DMS114 treated with DMSO at 0.1 percent for 48 hours (cell line): ENCODE data around the gene IL9.

Source experiments
- DNase-seq: peaks from one replicate; lab custom pipeline; 2025; ENCODE audit not compliant: unreplicated experiment; lab: John Stamatoyannopoulos, UW

IL9 gene

DNA sequence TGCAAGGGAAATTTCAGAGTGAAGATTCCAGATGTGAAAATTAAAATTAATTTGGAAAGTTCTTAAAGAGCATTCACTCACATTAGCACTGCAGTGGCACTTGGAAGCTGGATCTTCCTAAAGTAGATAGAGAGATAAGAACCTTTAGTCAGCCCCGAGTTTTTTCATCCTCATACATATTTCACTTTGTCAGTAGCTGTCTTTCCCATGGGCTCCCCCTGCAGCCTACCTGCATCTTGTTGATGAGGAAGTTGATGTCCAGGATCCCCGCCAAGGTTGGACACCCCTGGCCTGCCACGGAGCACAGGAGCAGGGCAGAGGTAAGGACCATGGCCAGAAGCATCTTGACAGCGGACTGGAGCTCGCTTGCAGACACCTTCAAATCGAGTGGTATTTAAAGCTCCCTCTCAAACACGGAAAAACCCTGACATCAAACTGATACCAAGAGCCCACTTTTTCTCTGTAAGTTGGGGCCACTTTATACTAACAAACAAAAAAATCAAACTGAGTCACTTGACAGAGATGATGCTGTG, at the start of gene IL9:
Gene IL9, minus strand, starts transcription at position 368 of the 533 bp plus-strand sequence. Its CDS starts 25 bp downstream, at position 343.
- DNase-seq: no peak

DNA sequence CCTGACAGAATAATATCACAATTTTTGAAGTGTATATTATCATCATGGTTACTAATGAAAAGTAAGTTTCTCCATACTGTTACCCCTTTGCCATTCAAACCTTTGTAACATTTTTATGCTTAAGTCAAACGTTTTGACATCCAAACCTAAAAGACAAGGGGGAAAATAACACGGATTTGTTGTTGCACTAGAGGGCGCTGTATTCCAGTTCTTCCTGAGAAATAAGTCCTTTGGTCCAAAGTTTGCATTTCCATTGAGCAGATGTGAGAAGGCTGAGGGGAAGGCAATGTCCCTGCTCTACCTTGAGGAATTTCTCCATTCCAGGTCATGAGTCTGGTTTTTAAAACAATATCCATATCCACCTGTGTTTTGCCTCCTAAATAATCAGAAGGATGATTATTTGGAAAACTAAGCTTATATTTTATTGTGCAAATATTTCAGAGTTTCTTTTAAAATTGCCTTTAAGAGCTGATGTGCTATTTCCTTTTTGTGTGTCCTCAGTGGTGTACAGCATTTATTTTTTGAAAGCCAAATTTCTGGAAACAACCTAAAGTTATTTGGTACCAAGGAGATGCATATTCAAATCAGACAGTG, 49.4 kb upstream of the IL9 start:
- DNase-seq: peak; percentile 76

DNA sequence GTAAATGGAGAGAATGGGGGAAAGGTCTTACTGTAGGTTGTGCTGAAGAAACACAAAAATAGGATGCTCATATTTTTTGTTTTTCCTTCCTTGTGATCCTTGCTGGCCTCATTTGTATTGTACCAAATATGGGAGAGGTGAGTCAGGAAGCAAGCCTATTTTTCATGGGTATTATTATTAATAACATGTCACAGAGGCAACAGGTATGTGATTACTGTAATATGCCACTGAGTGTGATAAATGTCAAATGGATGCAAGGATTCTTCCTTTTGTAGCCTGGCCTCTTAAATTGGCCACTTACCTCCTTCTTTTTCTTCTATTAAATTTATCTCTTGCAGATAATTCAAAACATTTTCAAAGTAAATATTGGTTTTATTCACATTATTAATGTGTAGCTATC, 48.9 kb upstream of the IL9 start:
- DNase-seq: no peak

DNA sequence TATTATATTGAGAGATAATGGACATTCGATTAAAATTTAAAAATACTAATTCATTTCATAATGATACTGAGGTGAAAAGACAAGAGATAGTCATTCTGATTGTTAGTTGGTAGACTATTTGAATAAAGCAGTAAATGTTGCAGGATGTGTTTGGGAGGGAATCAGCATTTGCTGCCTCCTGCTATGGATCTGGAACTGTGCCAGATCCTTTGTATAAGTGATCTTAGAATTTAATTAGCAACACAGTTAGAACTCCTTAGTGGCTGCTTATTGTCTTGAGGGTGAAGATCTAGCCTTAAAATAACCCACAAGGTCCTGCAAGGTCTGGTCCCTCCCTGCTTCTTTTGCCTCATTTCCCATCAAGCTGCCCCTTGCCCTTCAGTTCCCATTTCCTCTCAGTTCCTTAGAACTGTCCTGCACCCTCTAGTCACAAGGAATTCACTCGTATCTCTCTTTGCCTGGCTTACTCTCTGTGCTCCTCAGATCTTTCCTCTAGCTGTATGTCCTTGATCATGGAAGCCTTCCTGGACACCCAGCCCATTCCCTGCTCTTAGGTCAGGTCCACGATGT, 46.6 kb upstream of the IL9 start:
- no peak for DNase-seq

DNA sequence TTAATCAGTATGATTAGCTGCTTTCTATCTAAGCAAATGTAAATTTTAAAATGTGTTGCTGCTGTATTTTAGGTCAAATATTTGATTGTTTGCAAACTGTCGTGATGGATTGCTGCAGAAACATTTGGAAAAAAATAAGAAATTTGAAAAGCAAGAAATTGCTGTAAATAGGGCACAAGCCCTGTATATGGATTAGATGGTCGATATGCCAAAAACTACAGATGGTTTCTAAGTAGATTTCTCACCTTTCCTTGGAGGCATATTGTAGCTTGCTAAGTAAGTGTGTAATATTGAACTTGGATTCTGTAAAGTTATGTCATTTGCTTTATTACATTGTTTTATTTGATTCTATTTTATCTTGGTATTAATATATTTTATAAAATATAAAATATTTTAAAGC, 46.1 kb upstream of the IL9 start:
- no peak for DNase-seq

DNA sequence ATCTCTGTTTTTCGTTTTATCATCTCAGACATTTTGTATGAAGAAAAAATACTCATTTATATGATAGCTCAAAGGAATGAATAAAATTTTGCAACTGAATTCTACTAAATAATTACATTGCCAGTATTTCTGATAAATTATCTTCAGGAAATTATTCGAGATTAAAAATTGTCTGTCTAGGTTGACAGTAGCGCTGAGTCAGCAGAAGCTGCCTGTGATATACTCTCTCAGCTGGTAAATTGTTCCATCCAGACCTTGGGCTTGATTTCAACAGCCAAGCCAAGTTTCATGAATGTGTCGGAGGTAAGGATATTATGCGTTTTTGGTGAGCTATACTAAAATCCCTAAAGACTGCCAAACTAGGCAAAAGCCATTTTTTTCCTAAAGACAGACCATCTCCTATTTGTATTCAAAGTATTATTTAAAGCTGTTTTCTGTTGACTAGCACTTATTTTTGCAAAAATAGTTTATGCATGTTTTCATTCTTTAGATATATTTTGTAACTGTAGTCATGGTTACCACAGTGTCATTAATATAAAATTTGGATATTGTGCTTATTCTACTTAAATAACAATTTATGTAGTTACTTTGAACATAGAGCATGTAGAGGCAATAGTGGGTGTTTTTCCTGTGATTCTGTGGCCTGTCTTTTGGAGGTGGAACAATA, 41.7 kb upstream of the IL9 start:
- no peak for DNase-seq

DNA sequence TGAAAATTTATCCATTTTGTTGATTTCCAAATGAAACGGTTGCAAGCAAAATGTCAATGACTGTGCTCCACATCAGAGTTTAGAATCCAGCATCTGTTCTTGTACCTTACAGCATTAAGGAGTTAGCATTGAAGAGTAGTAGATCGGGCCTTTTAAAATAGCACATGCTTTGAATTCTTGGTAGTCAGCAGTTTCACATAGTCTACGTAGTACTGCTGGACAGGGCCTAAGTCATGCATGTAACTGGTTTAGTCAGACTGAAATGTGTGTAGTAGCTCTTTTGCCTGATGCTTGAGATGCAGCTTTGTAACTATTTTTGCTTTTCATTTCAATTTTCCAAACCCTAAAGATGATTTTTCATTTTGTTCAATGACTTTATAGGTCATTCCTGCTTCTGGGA, 39.3 kb upstream of the IL9 start:
- no peak for DNase-seq

DNA sequence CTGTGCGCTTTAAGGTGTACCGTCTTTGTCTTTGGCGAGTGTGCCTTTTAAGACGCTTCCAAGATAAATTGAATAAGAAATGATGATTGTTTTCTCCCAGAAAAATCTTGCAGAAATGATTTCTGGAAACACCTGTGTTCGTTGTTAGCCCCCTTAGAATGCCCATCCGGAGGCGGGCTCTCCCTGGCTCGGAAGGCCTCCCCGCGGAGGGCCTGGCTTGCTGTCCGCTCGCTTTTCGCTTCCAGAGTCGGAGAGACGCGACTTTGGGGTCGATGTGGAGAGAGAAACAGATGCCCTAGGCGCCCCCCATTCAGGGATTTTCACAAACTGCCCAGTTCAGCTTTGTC, 35.3 kb upstream of the IL9 start:
- no peak for DNase-seq

DNA sequence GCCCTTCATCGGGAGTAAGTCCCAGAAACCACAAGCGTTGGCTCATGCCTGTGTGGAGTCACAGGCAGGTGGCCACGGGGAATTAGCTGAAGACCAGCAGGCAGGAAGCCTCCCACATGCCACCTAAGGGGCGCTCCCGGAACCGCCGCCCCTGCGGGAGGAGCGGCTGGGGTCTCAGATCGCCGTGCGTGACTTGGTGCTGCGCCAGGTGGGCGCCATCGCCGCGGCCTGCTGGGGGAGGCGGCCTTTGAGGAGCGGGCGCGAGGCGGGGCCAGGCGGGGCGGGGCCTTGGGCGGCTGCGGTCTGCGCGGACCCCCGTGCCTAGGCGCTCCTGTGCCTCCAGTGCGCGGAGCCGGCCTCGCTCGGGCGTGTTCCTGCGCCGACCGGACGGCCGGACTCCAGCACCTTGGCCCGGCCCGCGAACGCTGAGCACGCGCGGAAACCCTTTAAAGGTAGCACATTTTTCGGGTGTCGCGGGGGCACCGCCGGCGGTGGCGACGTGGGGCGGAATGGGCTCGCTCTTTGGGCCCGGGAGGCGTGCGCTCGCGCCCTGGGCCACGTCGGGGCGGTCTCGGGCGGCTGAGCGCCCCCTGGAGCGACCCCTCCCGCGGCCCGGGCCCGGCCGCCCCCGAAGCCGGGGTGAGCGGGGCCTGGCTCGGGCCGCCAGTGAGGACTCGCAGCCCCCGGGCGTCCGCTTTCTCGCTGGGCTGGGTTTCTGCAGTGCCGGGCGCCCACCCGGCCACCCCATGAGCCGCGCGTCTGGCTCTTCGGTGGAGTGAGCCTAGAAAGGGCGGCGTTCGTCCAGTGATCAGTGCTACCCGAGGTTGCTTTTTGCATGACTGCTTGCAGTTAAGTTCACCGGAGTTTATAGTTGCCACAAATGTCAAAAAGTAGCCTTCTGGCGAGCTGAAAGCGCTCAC, 34.6 kb upstream of the IL9 start:
- no peak for DNase-seq

DNA sequence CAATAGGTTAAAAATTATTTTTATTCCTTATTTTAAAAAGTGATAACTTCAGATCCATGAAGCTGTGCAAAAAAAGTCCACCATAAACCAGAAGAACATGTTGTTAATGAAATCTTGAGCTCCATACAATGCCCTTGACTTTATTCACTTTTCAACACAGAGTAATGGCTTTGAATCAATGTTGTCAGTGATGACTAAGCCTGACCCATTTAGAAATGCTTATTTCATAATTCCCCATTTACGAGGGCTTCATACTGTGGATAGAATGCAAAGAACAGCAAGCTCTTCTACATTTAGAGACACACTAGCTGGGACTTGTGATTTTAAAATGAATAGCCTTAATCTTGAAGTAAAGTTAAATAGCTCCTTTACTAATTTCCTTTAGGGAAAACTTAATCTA, 25.7 kb upstream of the IL9 start:
- DNase-seq: no peak

DNA sequence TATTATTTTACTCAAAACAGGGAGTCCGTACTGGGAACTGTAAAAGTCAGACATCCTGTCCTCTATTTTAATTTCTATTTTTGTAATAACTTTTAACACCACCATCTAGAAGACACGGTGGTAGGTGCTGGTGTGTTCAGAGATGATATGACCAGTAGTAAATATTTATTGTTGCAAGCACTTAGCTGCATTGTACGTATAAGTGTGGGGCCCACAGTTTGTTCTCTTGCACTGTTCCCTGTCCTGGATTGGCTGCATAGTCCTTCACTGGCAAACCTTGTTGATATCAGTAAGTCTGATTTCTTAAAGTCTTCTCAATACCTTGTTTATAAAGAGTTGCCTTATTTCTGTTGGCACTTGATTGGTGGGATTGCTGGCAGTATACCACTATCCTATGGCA, 24.6 kb upstream of the IL9 start:
- no peak for DNase-seq

DNA sequence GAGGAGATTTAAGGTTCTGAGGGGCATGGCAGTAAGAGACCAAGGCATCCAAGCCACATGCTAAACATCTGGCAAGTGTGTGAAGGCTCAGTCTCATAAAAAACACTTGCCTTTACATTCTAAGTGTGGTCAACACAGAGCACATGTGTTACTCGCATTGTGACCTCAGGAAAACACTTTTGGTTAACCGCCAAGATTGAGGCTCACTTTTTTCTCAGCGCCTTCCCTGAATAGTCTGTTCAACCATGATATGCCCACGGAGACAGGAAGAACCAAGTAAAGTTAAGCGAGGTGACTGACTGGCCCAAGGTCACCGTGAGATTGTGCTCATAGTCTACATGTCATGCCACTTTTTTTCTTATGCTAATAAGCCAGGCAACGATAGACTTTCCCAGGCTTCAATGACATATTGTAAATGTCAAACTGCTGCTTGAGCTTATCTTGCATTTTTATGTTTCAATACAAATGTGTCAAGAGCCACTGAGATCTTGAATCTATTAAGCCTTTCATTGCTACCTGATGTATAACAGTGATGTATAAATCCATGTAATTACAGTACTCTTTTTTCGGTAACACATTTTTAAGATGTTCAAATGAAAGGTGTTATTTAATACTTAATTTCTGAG, 21.1 kb upstream of the IL9 start:
- DNase-seq: no peak

DNA sequence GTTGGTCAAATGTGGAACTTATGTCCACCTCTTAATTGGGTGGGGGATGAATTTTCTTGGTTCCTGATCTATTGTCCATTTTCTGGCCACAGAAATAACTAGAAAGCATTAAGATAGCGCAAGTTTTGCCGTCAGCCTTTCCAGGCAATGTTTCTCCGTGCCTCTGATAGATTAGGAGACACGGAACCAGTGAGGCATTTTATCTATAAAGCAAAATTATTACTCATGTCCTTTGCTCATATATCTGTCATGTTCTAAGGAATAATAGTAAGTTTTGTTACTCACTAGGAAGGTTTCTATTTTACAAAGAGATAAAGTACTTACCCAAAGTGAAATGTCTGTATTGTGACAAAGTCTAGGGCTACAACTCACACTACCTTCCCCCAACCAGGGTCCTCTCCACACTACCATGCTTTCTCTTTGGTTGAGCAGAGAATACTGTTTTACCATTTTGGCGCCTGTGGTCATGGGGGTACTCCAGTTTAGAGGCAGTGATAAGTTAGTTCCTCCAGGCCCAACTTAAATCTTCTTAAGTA, 19.9 kb upstream of the IL9 start:
- DNase-seq: no peak

DNA sequence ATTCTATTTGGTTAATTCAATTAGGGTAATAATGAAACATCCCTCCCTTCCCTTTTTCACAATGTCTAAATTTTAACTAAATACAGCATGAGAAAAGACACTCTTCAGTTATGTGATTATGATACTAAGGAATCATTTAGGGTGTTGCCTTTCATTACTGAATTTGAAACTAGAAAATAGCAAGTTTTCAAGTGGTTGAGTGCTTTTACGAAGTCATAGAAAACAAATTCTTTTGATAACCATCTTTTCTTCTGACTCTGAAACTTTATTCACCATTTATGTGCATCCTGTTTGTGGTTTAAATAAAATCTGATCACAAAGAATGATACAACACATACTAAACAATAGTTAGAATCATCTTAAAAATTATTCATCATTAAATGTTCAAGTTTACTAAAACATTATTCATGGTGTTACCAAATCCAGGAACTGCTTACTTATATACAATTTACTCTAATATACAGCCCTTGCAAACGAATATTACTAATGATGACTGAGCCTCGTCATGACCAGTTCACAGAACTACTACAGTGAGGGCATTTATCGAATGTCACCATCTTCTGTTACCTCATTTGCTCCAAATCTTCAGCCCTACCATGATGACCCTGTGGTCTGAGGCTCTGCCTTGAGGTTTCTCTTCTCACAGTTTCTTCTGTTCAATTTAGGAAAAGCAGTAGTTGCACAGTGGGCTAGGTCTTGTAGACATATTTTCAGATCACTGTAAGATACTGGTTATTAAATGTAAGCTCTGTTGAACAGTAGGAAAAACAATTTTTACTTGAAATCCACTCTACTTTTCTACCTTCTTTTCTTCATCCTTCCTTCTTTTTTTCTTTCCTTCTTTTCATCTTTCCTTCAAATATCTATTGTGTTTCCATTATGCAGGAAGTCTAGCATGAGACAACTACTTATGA, 18.3 kb upstream of the IL9 start:
- no peak for DNase-seq

DNA sequence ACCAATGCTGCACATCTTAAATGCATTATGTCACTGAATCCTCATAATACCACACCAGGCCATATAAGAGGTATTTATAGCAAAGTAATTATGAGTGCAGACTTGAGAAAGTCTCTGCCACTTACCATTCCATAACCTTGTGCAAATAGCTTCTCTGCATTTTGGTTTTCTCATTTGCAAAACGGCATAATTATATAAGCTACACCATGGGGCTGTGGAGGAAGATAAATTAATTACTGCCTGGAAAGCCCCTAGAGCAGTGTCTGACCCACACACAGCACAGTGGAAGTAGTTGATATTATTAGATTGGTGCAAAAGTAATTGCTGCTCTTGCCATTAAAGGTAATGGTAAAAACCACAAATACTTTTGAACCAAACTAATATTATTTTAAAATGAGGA, 9.5 kb upstream of the IL9 start:
- no peak for DNase-seq

DNA sequence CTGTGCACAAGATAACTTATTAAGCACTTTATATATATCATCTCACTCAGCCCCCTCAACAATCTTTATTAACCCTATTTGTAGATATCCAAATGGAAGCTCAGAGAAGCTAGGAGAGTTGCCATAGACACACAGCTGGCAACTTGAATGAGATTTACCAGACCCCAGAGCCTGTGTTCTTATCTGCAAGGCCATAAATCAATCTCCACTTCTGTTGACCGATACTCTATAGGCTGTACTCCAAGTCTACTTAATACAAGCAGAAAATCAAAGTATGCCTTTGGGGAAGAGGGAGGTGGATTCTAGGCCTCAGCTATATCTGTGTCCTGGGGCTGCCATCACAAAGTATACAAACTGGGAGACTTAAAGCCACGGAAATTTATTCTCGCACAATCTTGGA, 6.0 kb upstream of the IL9 start:
- no peak for DNase-seq

DNA sequence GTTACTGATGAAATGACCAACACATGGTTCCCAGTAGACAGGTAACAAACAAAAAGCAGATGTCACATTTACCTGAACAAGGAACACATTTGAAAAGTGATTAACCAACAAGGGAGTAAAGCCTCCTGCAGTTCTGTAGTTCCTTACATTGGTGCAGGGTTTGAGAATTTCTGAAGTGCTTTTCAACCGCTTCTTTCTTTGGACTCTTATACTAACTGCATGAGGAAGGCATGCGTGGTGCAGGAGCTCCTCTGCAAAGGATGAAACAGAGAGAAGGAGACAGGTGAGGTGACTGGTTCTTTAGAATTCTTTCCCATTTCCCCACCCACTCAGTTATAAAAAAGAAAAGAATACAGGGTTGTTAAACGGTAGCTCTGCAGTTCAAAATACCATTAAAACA, 4.6 kb upstream of the IL9 start:
- no peak for DNase-seq

DNA sequence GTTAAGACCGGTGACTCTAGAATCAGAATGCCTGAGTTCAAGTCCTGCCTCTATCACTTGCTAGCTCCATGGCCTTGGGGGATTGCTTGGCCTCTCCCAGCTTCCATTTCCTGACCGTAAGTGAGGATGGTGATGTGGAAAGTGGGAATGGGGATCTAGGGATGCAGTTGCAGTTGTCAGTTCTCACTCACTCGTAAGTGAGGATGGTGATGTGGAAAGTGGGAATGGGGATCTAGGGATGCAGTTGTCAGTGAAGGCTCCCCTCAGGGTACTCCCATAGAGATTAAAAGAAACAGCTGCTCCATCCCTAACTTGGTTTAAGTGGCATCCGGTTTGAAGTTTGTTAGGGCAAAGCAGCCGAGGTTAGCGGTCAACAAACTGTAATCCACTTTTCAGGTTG, 3.0 kb upstream of the IL9 start:
- no peak for DNase-seq

DNA sequence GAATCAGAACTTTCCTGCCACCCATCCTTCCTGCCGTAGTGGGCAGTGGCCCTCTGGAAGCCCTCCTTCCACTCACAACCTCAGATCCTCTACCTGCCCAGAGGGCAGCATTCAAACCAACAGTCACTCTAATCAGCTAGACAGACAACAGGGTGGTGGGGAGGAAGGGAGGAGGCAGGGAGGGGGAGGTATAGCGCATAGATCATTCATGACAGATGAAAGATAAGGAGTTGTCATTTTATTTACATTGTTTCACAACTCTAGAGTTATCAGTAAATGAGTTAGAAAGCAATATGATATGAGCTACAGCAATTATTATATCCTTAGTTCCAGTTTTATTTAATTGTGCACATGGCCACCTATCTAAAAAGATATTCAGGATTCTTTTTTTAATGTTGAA, 852 bp downstream of the IL9 start:
- no peak for DNase-seq

DNA sequence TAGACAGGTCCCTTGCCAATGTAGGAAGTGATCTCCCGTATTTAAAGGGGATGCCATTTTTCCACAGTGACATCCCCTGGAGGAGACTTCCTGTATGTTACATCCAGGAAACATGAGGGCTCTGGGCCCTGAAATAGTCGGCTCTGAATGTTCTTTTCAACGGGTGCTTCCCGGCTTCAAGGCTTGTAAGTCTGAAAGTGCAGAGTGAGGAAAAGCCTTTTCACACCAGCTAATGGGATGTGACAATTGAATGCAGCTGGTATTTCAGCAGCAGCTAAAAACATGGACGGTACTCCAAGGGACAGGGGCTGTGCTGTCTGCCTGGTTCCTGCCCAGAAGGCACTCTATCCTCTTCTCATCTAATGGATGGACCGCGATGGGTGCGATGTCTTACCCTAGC, 1.4 kb downstream of the IL9 start:
- no peak for DNase-seq
